GM23338 (cell line): ENCODE measurements around the gene SCTR.

Experiments used
- CREB1 ChIP-seq: fragments of 250-450 bp; sonication (Bioruptor Pico); IDR thresholded peaks from 2 replicates; pipeline ENCODE4 v1.5.0; 2020; ENCODE audit warnings: low read depth, mild to moderate bottlenecking, moderate library complexity
- EZH2 ChIP-seq: fragments of 200-600 bp; sonication (generic); IDR thresholded peaks from one replicate; pipeline ENCODE4 v1.8.0; 2017; ENCODE audit warnings: antibody characterized with exemption, mild to moderate bottlenecking, low read depth; ENCODE audit not compliant: unreplicated experiment
- EZH2phosphoT487 ChIP-seq: fragments of 200-600 bp; sonication (generic); IDR thresholded peaks from one replicate; pipeline ENCODE4 v1.8.1; 2018; ENCODE audit warnings: antibody characterized with exemption; ENCODE audit not compliant: unreplicated experiment
- JUNB ChIP-seq: IDR thresholded peaks from one replicate; pipeline ENCODE4 v1.6.1; 2016; ENCODE audit warnings: antibody characterized with exemption; ENCODE audit not compliant: unreplicated experiment
- POLR2AphosphoS5 ChIP-seq: IDR thresholded peaks from 2 replicates; pipeline ENCODE4 v1.6.1; 2016; ENCODE audit warnings: antibody characterized with exemption, low read depth
- TF ChIP-seq, protein P1 (sequence below), 2 experiments: fragments of 200-600 bp in 1 of 2; sonication (generic) in 1 of 2; conservative IDR thresholded peaks; 2 replicates each; pipeline versions ENCODE4 v1.5.1 to v1.6.1; 2016 to 2017; ENCODE audit warnings: antibody characterized with exemption in 2 of 2, low read depth in 2 of 2, mild to moderate bottlenecking in 2 of 2, moderate library complexity in 1 of 2
- TF ChIP-seq, protein P2 (sequence below): IDR thresholded peaks from one replicate; pipeline ENCODE4 v1.6.1; 2018; ENCODE audit warnings: antibody characterized with exemption; ENCODE audit not compliant: unreplicated experiment

DNA sequence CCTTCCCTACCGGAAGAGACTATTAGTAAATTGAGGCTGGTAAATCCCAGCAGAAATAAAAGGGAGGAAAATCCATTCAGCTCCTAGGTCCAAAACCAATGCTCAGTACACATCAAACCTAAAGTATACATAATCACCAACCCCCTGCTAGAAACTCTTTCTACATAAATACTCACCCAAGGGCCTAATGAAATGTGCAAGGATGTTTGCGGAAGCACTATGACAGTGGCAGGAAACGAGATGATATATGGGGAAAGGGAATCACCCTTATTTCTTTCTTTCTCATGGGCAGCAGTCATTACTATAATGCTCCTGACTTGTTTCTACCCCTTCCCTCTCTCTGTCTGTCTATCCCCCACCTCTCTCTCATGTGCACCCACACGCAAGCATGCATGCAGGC is 1.3 kb upstream of the SCTR start:
- TF ChIP-seq, protein P1, sequence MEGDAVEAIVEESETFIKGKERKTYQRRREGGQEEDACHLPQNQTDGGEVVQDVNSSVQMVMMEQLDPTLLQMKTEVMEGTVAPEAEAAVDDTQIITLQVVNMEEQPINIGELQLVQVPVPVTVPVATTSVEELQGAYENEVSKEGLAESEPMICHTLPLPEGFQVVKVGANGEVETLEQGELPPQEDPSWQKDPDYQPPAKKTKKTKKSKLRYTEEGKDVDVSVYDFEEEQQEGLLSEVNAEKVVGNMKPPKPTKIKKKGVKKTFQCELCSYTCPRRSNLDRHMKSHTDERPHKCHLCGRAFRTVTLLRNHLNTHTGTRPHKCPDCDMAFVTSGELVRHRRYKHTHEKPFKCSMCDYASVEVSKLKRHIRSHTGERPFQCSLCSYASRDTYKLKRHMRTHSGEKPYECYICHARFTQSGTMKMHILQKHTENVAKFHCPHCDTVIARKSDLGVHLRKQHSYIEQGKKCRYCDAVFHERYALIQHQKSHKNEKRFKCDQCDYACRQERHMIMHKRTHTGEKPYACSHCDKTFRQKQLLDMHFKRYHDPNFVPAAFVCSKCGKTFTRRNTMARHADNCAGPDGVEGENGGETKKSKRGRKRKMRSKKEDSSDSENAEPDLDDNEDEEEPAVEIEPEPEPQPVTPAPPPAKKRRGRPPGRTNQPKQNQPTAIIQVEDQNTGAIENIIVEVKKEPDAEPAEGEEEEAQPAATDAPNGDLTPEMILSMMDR (conservative IDR thresholded peaks at IDR 0.05; ENCODE audit: low read depth in 2 of 2): no peak
- TF ChIP-seq EZH2phosphoT487: no peak
- TF ChIP-seq CREB1: no peak
- no peak for TF ChIP-seq EZH2
- no peak for TF ChIP-seq POLR2AphosphoS5
- TF ChIP-seq, protein P2, sequence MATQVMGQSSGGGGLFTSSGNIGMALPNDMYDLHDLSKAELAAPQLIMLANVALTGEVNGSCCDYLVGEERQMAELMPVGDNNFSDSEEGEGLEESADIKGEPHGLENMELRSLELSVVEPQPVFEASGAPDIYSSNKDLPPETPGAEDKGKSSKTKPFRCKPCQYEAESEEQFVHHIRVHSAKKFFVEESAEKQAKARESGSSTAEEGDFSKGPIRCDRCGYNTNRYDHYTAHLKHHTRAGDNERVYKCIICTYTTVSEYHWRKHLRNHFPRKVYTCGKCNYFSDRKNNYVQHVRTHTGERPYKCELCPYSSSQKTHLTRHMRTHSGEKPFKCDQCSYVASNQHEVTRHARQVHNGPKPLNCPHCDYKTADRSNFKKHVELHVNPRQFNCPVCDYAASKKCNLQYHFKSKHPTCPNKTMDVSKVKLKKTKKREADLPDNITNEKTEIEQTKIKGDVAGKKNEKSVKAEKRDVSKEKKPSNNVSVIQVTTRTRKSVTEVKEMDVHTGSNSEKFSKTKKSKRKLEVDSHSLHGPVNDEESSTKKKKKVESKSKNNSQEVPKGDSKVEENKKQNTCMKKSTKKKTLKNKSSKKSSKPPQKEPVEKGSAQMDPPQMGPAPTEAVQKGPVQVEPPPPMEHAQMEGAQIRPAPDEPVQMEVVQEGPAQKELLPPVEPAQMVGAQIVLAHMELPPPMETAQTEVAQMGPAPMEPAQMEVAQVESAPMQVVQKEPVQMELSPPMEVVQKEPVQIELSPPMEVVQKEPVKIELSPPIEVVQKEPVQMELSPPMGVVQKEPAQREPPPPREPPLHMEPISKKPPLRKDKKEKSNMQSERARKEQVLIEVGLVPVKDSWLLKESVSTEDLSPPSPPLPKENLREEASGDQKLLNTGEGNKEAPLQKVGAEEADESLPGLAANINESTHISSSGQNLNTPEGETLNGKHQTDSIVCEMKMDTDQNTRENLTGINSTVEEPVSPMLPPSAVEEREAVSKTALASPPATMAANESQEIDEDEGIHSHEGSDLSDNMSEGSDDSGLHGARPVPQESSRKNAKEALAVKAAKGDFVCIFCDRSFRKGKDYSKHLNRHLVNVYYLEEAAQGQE: no peak
- TF ChIP-seq JUNB: no peak
